WTC11 (cell line): ENCODE data around the gene PSMD3. TPM values are rescaled to one million over a fixed set of nuclear protein-coding genes. Genes with fewer than 3 reads are reported as not detected.

Experiments
- ATAC-seq: fragments of 200-7000 bp; cut with Tn5 transposase; 2 replicates; pipeline ENCODE4 v1.10.0; 2021; ENCODE audit warnings: mild to moderate bottlenecking, moderate library complexity
- CTCF ChIA-PET: fragments of 300-600 bp; sonication (Branson Sonifier 250); formaldehyde crosslinking; loops from one replicate; lab custom pipeline; 2021; ENCODE audit warnings: antibody characterized with exemption; lab: Charles Lee
- POLR2A ChIA-PET: fragments of 350-600 bp; sonication (Branson Sonifier 250); formaldehyde crosslinking; loops from one replicate; lab custom pipeline; 2021; ENCODE audit warnings: antibody characterized with exemption; lab: Charles Lee
- DNase-seq: peaks from one replicate; pipeline ENCODE4 v3.0.0; 2021; ENCODE audit warnings: low spot score
- H3K27ac Mint-ChIP-seq: 2 replicates; pipeline ENCODE4 v1.8.0; 2021; ENCODE audit warnings: mixed read lengths
- H3K27me3 Mint-ChIP-seq: 2 replicates; pipeline ENCODE4 v1.8.0; 2021; ENCODE audit warnings: low read depth, mild to moderate bottlenecking, moderate library complexity, mixed read lengths
- H3K36me3 Mint-ChIP-seq: 2 replicates; pipeline ENCODE4 v1.8.0; 2021; ENCODE audit warnings: mixed read lengths
- H3K4me1 Mint-ChIP-seq: 2 replicates; pipeline ENCODE4 v1.8.0; 2022; ENCODE audit warnings: mixed read lengths
- H3K4me3 Mint-ChIP-seq: 2 replicates; pipeline ENCODE4 v1.8.0; 2021; ENCODE audit warnings: mild to moderate bottlenecking, moderate library complexity, mixed read lengths
- H3K9me3 Mint-ChIP-seq: 2 replicates; pipeline ENCODE4 v1.8.0; 2021; ENCODE audit warnings: mixed read lengths
- FOXJ3 ChIP-seq: sonication (generic); formaldehyde crosslinking; IDR thresholded peaks from 2 replicates; pipeline ENCODE4 v1.9.0; 2021; ENCODE audit warnings: missing genetic modification reagents, mild to moderate bottlenecking, borderline replicate concordance
- FOXK1 ChIP-seq: sonication (generic); formaldehyde crosslinking; IDR thresholded peaks from 2 replicates; pipeline ENCODE4 v1.8.0; 2022; ENCODE audit warnings: mild to moderate bottlenecking, moderate library complexity, missing genetic modification reagents
- FOXP1 ChIP-seq: sonication (generic); formaldehyde crosslinking; IDR thresholded peaks from 2 replicates; pipeline ENCODE4 v1.8.0; 2022; ENCODE audit warnings: missing genetic modification reagents, mild to moderate bottlenecking, moderate library complexity, borderline replicate concordance
- GTF2I ChIP-seq: fragments of 250-450 bp; sonication (Bioruptor Pico); conservative IDR thresholded peaks from 2 replicates; pipeline ENCODE4 v1.4.0; 2021; ENCODE audit warnings: mild to moderate bottlenecking
- JAZF1 ChIP-seq: fragments of 250-450 bp; sonication (Bioruptor Pico); IDR thresholded peaks from 2 replicates; pipeline ENCODE4 v1.9.0; 2021; ENCODE audit warnings: moderate library complexity, mild to moderate bottlenecking, inconsistent platforms
- MYBL2 ChIP-seq: sonication (generic); formaldehyde crosslinking; IDR thresholded peaks from 2 replicates; pipeline ENCODE4 v1.8.1; 2023; ENCODE audit warnings: mild to moderate bottlenecking, moderate library complexity, missing genetic modification reagents
- OVOL2 ChIP-seq: fragments of 250-450 bp; sonication (Bioruptor Pico); IDR thresholded peaks from 2 replicates; pipeline ENCODE4 v1.9.0; 2021; ENCODE audit warnings: mild to moderate bottlenecking, borderline replicate concordance
- RELA ChIP-seq: sonication (generic); formaldehyde crosslinking; IDR thresholded peaks from 2 replicates; pipeline ENCODE4 v1.8.1; 2022; ENCODE audit warnings: missing genetic modification reagents, mild to moderate bottlenecking, borderline replicate concordance
- SP1 ChIP-seq: sonication (generic); formaldehyde crosslinking; conservative IDR thresholded peaks from 2 replicates; pipeline ENCODE4 v1.8.1; 2022; ENCODE audit warnings: missing genetic modification reagents
- ZNF121 ChIP-seq: sonication (generic); formaldehyde crosslinking; IDR thresholded peaks from 2 replicates; pipeline ENCODE4 v1.8.0; 2023; ENCODE audit warnings: missing genetic modification reagents
- ZNF423 ChIP-seq: fragments of 250-450 bp; sonication (Bioruptor Pico); IDR thresholded peaks from 2 replicates; pipeline ENCODE4 v2.1.2; 2022; ENCODE audit warnings: mild to moderate bottlenecking, moderate library complexity
- total RNA-seq: library from RNA; stranded (reverse); gene quantifications from 3 replicates; pipeline ENCODE4 v1.2.3, GENCODE V29; 2021
- TF ChIP-seq, protein P1 (sequence below): sonication (generic); formaldehyde crosslinking; IDR thresholded peaks from 2 replicates; pipeline ENCODE4 v1.8.0; 2022; ENCODE audit warnings: mild to moderate bottlenecking, missing genetic modification reagents
- TF ChIP-seq, protein P2 (sequence below): sonication (generic); formaldehyde crosslinking; IDR thresholded peaks from 2 replicates; pipeline ENCODE4 v1.8.1; 2022; ENCODE audit warnings: low read depth, missing genetic modification reagents, borderline replicate concordance
- TF ChIP-seq, protein P3 (sequence below): fragments of 200-600 bp; IDR thresholded peaks from 2 replicates; pipeline ENCODE4 v1.8.0; 2022; ENCODE audit warnings: antibody characterized with exemption
- TF ChIP-seq, protein P4 (sequence below): fragments of 250-450 bp; sonication (Bioruptor Pico); IDR thresholded peaks from 2 replicates; pipeline ENCODE4 v1.9.0; 2021; ENCODE audit warnings: mild to moderate bottlenecking, borderline replicate concordance
- TF ChIP-seq, protein P5 (sequence below): sonication (generic); formaldehyde crosslinking; IDR thresholded peaks from 2 replicates; pipeline ENCODE4 v1.8.0; 2022; ENCODE audit warnings: missing genetic modification reagents

PSMD3 gene
- total RNA-seq, 1 experiment from 2014 or later: 190 TPM

DNA sequence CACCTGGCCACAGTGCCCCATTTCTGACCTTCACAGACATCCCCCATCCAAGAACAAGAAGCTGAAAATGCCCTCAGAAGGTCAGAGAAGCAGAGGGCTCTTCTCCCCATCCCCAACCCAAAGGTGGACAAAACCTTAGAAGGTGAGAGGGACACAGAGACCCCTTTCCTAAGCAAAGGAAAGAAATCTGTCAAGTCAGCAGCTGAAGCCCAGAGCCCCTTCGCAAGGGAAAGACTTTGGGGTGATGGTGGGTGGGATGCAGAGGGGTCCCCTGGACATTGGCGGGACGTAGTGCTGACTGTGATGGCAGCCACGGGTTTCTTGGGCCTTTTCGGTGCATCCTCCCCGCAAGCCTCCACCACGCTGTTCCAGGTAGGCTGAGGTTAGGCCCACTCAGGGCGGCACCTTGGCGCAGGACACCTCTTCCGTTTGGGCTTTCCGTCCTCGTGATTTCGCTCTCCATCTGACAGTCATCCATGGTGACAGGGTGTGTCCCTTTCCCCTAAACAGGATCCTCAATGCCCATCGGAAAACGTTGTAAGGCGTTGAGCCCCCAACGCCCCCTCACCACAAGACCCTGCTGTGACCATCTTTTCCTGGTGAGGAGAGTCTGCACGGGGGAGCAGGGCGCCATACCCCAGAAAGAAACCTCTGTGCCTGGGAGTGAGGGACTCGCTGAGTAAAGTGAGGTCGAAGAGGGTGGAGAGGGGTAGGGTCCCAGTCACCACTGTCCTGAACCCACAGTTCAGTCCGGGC, 28.5 kb upstream of the PSMD3 start:
- H3K4me1 Mint-ChIP-seq: peaks cover 28% of the 10 kb centered on the region
- H3K27me3 Mint-ChIP-seq: peaks cover 17% of the 10 kb centered on the region
- H3K36me3 Mint-ChIP-seq: no peaks in the 10 kb centered on the region
- ATAC-seq (no peak), DNase-seq (no peak)
- peak overlapping the region; percentile 72 for H3K4me3 Mint-ChIP-seq
- H3K9me3 Mint-ChIP-seq: no peaks in the 10 kb centered on the region
- TF ChIP-seq FOXP1 (peak; percentile 27; the same call in 1 of the 2 replicates), GTF2I (no peak), ZNF423 (CRISPR knock-in tag) (peak; percentile 58; the same call in 1 of the 2 replicates), FOXK1 (CRISPR knock-in tag) (no peak), JAZF1 (CRISPR knock-in tag) (no peak)
- H3K27ac Mint-ChIP-seq: peak overlapping the region; percentile 78
- CTCF ChIA-PET: interaction anchor here (0.9 to 1.7 kb wide), 4 partner anchors 76 to 331 kb away, joined by 3 to 5 read pairs (median 3); partner anchors contain the start of genes MED24 and MIEN1
- POLR2A ChIA-PET: no interaction called here

DNA sequence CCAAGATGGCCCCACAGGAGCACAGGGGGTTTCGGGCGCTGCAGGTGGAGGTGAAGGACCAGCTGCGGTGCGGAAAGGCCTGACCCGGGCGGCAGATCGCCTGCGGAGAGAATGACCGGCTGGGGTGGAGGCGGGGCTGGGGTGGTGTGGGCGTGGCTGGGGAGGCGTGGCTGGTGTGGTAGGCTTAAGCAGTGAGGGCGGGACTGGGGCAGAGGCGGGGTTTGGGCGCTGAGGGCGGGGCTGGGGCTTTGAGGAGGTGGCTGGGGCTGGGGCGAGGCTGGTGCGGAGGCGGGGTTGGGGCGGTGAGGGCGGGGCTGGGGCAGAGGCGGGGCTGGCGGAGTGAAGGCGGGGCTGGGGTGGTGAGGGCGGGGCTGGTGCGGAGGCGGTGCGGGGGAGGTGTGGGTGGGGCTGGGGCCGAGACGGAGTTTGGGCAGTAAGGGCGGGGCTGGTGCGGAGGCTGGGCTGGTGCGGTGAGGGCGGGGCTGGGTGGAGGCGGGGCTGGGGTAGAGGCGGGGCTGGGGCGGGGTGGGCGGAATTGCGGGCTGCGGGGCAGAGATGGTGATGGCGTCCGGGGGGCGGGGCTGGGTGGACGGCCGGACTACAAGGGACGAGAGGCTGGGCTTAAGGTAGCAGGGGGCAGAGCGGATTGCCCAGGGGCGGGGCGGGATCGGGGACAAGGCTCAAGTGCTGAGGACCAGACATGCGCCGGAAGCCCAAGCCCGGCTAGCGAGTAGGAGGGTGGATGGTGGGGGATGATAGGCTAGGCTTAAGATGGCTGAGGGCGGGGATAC, 27.7 kb upstream of the PSMD3 start:
- CTCF ChIA-PET: interaction anchor here (0.6 to 1.9 kb wide), 9 partner anchors 25 to 331 kb away, joined by 3 to 11 read pairs (median 3); partner anchors contain the start of genes MED24, MIEN1 and PSMD3

DNA sequence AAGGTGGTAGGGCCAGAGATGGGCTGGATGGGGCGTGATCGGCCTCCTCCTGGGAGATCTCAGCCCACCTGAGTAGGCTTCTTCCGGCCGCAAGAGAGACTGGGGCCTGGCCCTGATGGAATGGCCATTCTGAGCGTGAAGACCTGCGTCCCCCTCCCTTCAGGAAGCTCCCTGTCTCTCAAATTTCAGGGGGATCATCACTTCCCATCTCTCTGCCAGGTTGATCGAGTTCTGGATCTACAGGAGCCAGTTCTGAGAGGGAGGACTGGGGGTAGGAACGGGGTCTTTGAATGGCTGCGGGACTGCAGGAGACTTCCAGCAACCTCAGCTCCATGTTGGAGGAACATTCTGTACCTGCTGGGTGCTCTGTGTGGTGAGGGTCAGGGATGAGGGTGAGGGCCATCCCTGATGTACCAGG, 27.1 kb upstream of the PSMD3 start:
- Mint-ChIP-seq H3K36me3 (no peaks in the 10 kb centered on the region), H3K27ac (peak overlapping the region; percentile 97), H3K4me3 (peak overlapping the region; percentile 78), H3K27me3 (peaks cover 17% of the 10 kb centered on the region), H3K4me1 (peaks cover 21% of the 10 kb centered on the region), H3K9me3 (no peaks in the 10 kb centered on the region)
- no peak for ATAC-seq
- ChIA-PET POLR2A (interaction anchor here (0.5 to 1.4 kb wide), 3 partner anchors 27 to 185 kb away, joined by 4 to 9 read pairs (median 4); partner anchors contain the start of gene PSMD3), CTCF (interaction anchor here (0.6 to 1.9 kb wide), 10 partner anchors 17 to 332 kb away, joined by 3 to 11 read pairs (median 4); partner anchors contain the start of genes MED24, MIEN1 and PSMD3)
- DNase-seq: no peak
- no peak for TF ChIP-seq ZNF121 (CRISPR knock-in tag)
- no peak for TF ChIP-seq MYBL2
- no peak for TF ChIP-seq RELA (CRISPR knock-in tag)
- TF ChIP-seq, protein P1, sequence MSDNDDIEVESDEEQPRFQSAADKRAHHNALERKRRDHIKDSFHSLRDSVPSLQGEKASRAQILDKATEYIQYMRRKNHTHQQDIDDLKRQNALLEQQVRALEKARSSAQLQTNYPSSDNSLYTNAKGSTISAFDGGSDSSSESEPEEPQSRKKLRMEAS (CRISPR knock-in tag): 0 out of 2 replicates have a peak, but pooled peaks have one; percentile 38
- TF ChIP-seq, protein P2, sequence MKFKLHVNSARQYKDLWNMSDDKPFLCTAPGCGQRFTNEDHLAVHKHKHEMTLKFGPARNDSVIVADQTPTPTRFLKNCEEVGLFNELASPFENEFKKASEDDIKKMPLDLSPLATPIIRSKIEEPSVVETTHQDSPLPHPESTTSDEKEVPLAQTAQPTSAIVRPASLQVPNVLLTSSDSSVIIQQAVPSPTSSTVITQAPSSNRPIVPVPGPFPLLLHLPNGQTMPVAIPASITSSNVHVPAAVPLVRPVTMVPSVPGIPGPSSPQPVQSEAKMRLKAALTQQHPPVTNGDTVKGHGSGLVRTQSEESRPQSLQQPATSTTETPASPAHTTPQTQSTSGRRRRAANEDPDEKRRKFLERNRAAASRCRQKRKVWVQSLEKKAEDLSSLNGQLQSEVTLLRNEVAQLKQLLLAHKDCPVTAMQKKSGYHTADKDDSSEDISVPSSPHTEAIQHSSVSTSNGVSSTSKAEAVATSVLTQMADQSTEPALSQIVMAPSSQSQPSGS (CRISPR knock-in tag): no peak
- TF ChIP-seq, protein P3, sequence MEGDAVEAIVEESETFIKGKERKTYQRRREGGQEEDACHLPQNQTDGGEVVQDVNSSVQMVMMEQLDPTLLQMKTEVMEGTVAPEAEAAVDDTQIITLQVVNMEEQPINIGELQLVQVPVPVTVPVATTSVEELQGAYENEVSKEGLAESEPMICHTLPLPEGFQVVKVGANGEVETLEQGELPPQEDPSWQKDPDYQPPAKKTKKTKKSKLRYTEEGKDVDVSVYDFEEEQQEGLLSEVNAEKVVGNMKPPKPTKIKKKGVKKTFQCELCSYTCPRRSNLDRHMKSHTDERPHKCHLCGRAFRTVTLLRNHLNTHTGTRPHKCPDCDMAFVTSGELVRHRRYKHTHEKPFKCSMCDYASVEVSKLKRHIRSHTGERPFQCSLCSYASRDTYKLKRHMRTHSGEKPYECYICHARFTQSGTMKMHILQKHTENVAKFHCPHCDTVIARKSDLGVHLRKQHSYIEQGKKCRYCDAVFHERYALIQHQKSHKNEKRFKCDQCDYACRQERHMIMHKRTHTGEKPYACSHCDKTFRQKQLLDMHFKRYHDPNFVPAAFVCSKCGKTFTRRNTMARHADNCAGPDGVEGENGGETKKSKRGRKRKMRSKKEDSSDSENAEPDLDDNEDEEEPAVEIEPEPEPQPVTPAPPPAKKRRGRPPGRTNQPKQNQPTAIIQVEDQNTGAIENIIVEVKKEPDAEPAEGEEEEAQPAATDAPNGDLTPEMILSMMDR: no peak
- TF ChIP-seq, protein P4, sequence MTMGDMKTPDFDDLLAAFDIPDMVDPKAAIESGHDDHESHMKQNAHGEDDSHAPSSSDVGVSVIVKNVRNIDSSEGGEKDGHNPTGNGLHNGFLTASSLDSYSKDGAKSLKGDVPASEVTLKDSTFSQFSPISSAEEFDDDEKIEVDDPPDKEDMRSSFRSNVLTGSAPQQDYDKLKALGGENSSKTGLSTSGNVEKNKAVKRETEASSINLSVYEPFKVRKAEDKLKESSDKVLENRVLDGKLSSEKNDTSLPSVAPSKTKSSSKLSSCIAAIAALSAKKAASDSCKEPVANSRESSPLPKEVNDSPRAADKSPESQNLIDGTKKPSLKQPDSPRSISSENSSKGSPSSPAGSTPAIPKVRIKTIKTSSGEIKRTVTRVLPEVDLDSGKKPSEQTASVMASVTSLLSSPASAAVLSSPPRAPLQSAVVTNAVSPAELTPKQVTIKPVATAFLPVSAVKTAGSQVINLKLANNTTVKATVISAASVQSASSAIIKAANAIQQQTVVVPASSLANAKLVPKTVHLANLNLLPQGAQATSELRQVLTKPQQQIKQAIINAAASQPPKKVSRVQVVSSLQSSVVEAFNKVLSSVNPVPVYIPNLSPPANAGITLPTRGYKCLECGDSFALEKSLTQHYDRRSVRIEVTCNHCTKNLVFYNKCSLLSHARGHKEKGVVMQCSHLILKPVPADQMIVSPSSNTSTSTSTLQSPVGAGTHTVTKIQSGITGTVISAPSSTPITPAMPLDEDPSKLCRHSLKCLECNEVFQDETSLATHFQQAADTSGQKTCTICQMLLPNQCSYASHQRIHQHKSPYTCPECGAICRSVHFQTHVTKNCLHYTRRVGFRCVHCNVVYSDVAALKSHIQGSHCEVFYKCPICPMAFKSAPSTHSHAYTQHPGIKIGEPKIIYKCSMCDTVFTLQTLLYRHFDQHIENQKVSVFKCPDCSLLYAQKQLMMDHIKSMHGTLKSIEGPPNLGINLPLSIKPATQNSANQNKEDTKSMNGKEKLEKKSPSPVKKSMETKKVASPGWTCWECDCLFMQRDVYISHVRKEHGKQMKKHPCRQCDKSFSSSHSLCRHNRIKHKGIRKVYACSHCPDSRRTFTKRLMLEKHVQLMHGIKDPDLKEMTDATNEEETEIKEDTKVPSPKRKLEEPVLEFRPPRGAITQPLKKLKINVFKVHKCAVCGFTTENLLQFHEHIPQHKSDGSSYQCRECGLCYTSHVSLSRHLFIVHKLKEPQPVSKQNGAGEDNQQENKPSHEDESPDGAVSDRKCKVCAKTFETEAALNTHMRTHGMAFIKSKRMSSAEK: no peak
- TF ChIP-seq OVOL2 (CRISPR knock-in tag): no peak

More for the DNA sequence above, 27.7 kb upstream of the PSMD3 start:
- H3K27me3 Mint-ChIP-seq: peaks cover 17% of the 10 kb centered on the region
- ATAC-seq (peak; percentile 93), DNase-seq (peak; percentile 100)
- peak overlapping the region; percentile 97 for H3K27ac Mint-ChIP-seq
- no peaks in the 10 kb centered on the region for H3K9me3 Mint-ChIP-seq
- no peaks in the 10 kb centered on the region for H3K36me3 Mint-ChIP-seq
- peak overlapping the region; percentile 78 for H3K4me3 Mint-ChIP-seq
- POLR2A ChIA-PET: interaction anchor here (0.5 to 1.4 kb wide), 3 partner anchors 27 to 185 kb away, joined by 4 to 9 read pairs (median 4); partner anchors contain the start of gene PSMD3
- peaks cover 21% of the 10 kb centered on the region for H3K4me1 Mint-ChIP-seq
- TF ChIP-seq, protein P5, sequence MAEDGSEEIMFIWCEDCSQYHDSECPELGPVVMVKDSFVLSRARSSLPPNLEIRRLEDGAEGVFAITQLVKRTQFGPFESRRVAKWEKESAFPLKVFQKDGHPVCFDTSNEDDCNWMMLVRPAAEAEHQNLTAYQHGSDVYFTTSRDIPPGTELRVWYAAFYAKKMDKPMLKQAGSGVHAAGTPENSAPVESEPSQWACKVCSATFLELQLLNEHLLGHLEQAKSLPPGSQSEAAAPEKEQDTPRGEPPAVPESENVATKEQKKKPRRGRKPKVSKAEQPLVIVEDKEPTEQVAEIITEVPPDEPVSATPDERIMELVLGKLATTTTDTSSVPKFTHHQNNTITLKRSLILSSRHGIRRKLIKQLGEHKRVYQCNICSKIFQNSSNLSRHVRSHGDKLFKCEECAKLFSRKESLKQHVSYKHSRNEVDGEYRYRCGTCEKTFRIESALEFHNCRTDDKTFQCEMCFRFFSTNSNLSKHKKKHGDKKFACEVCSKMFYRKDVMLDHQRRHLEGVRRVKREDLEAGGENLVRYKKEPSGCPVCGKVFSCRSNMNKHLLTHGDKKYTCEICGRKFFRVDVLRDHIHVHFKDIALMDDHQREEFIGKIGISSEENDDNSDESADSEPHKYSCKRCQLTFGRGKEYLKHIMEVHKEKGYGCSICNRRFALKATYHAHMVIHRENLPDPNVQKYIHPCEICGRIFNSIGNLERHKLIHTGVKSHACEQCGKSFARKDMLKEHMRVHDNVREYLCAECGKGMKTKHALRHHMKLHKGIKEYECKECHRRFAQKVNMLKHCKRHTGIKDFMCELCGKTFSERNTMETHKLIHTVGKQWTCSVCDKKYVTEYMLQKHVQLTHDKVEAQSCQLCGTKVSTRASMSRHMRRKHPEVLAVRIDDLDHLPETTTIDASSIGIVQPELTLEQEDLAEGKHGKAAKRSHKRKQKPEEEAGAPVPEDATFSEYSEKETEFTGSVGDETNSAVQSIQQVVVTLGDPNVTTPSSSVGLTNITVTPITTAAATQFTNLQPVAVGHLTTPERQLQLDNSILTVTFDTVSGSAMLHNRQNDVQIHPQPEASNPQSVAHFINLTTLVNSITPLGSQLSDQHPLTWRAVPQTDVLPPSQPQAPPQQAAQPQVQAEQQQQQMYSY (CRISPR knock-in tag): no peak
- TF ChIP-seq FOXJ3 (CRISPR knock-in tag): no peak
- TF ChIP-seq OVOL2 (CRISPR knock-in tag): no peak
- peak; percentile 87; the same call in 1 of the 2 replicates for TF ChIP-seq SP1 (CRISPR knock-in tag)
